C4-2B (cell line): ENCODE data around the gene ZBTB48.

Experiments used
- CTCF ChIP-seq: fragments of 450-650 bp; conservative IDR thresholded peaks from 2 replicates; pipeline ENCODE4 v1.5.1; 2017; ENCODE audit warnings: mild to moderate bottlenecking
- ZFX ChIP-seq: fragments of 450-650 bp; IDR thresholded peaks from 2 replicates; pipeline ENCODE4 v1.6.1; 2017

GRCh38 chr1:6632588-6633514 lies 53.1 kb downstream of the ZBTB48 start:
- TF ChIP-seq CTCF (no peak), ZFX (no peak)
